GM21423 (cell line): ENCODE data around the gene RGS19.

Experiments
- ATAC-seq: cut with Tn5 transposase; IDR thresholded peaks from one replicate; pipeline ENCODE4 v1.9.1; 2021; ENCODE audit warnings: mild to moderate bottlenecking, moderate library complexity; ENCODE audit not compliant: unreplicated experiment

RGS19 gene

GRCh38 chr20:64065062-64065973 lies 14.0 kb downstream of the RGS19 start:
- ATAC-seq, result no peak

- no peak for ATAC-seq
Measured at GRCh38 chr20:64064145-64064698, 15.1 kb downstream of the RGS19 start.

- no peak for ATAC-seq
Measured at GRCh38 chr20:64063389-64064144, 15.8 kb downstream of the RGS19 start.

- ATAC-seq, result peak; percentile 64
Measured at GRCh38 chr20:64062596-64063388, 16.5 kb downstream of the RGS19 start, which contains the start of gene TCEA2. TCEA2 (plus strand) TSS chr20:64063198; CDS start chr20:64063313, 115 bp downstream.

- ATAC-seq, result no peak
Measured at GRCh38 chr20:64062276-64062595, 17.1 kb downstream of the RGS19 start.

- no peak for ATAC-seq
Measured at GRCh38 chr20:64058536-64058935, 20.8 kb downstream of the RGS19 start.

- peak; percentile 40 for ATAC-seq
Measured at GRCh38 chr20:64057628-64058498, 21.5 kb downstream of the RGS19 start.

- ATAC-seq, result peak; percentile 8
Measured at GRCh38 chr20:64056889-64057627, 22.3 kb downstream of the RGS19 start.

- ATAC-seq, result no peak
Measured at GRCh38 chr20:64056639-64056888, 22.8 kb downstream of the RGS19 start.

GRCh38 chr20:64055893-64056638 lies 23.3 kb downstream of the RGS19 start:
- ATAC-seq, result no peak

GRCh38 chr20:64055396-64055892 lies 23.9 kb downstream of the RGS19 start:
- no peak for ATAC-seq

- ATAC-seq, result no peak
Measured at GRCh38 chr20:64053841-64054661, 25.3 kb downstream of the RGS19 start.

GRCh38 chr20:64052987-64053840 lies 26.1 kb downstream of the RGS19 start:
- ATAC-seq, result no peak

GRCh38 chr20:64052326-64052722 lies 27.0 kb downstream of the RGS19 start:
- no peak for ATAC-seq

- no peak for ATAC-seq
Measured at GRCh38 chr20:64051561-64052325, 27.6 kb downstream of the RGS19 start.

- no peak for ATAC-seq
Measured at GRCh38 chr20:64051033-64051452, 28.3 kb downstream of the RGS19 start.
